Endothelial cell (in vitro differentiated cells): ENCODE data around the gene GID4. TPM values are rescaled to one million over a fixed set of nuclear protein-coding genes. Genes with fewer than 3 reads are reported as not detected.
A peak's percentile ranks its signal among the peaks of the same experiment; 100 is the strongest.

Source experiments
- DNase-seq: peaks from one replicate; pipeline ENCODE4 v3.0.0; 2021; ENCODE audit warnings: low spot score
- H3K27ac Mint-ChIP-seq: one replicate; pipeline ENCODE4 v1.8.0; 2021; ENCODE audit warnings: mixed read lengths, inconsistent platforms; ENCODE audit not compliant: unreplicated experiment
- H3K27me3 Mint-ChIP-seq: one replicate; pipeline ENCODE4 v1.8.0; 2021; ENCODE audit warnings: mild to moderate bottlenecking, moderate library complexity, mixed read lengths, inconsistent platforms; ENCODE audit not compliant: unreplicated experiment
- H3K36me3 Mint-ChIP-seq: one replicate; pipeline ENCODE4 v1.8.0; 2021; ENCODE audit warnings: mild to moderate bottlenecking, low read depth, mixed read lengths, inconsistent platforms; ENCODE audit not compliant: unreplicated experiment
- H3K4me1 Mint-ChIP-seq: one replicate; pipeline ENCODE4 v1.8.0; 2021; ENCODE audit warnings: mild to moderate bottlenecking, mixed read lengths, inconsistent platforms; ENCODE audit not compliant: unreplicated experiment
- H3K4me3 Mint-ChIP-seq: one replicate; pipeline ENCODE4 v1.8.0; 2021; ENCODE audit warnings: mild to moderate bottlenecking, mixed read lengths, inconsistent platforms; ENCODE audit not compliant: unreplicated experiment
- H3K9me3 Mint-ChIP-seq: one replicate; pipeline ENCODE4 v1.8.0; 2021; ENCODE audit warnings: mixed read lengths, inconsistent platforms; ENCODE audit not compliant: unreplicated experiment
- CTCF ChIP-seq: fragments of 200-600 bp; sonication (generic); IDR thresholded peaks from one replicate; pipeline ENCODE4 v1.5.0; 2021; ENCODE audit warnings: antibody characterized with exemption; ENCODE audit not compliant: unreplicated experiment
- total RNA-seq: library from RNA; stranded (reverse); fragmentation: NEBNext Ultra II Directional; extraction: Animal tissue kit (Norgen Biotek cat#: 25700); gene quantifications from one replicate; pipeline ENCODE4 v1.2.1, GENCODE V29; 2021; ENCODE audit not compliant: unreplicated experiment

Gene GID4
- total RNA-seq, 1 donor from 2014 or later = 15.5 TPM

- Mint-ChIP-seq H3K27me3 (peaks cover 2% of the 10 kb centered on the region), H3K4me3 (no peak overlapping the region), H3K4me1 (peaks cover 10% of the 10 kb centered on the region), H3K9me3 (no peaks in the 10 kb centered on the region), H3K27ac (no peak overlapping the region), H3K36me3 (no peaks in the 10 kb centered on the region)
- TF ChIP-seq CTCF = no peak
- DNase-seq = no peak
These were observed 17.8 kb upstream of the GID4 start for GRCh38 chr17:18021372-18021771.

GRCh38 chr17:18025241-18025944 lies 13.8 kb upstream of the GID4 start:
- no peak for TF ChIP-seq CTCF
- no peaks in the 10 kb centered on the region for H3K9me3 Mint-ChIP-seq
- H3K27me3 Mint-ChIP-seq = no peaks in the 10 kb centered on the region
- H3K27ac Mint-ChIP-seq = peak overlapping the region; percentile 64
- H3K4me3 Mint-ChIP-seq = no peak overlapping the region
- no peaks in the 10 kb centered on the region for H3K36me3 Mint-ChIP-seq
- peaks cover 3% of the 10 kb centered on the region for H3K4me1 Mint-ChIP-seq
- DNase-seq = no peak

GRCh38 chr17:18025945-18026776 lies 13.0 kb upstream of the GID4 start:
- DNase-seq = no peak
- Mint-ChIP-seq H3K27ac (no peak overlapping the region), H3K9me3 (no peaks in the 10 kb centered on the region), H3K4me1 (peaks cover 4% of the 10 kb centered on the region), H3K4me3 (no peak overlapping the region), H3K36me3 (no peaks in the 10 kb centered on the region), H3K27me3 (no peaks in the 10 kb centered on the region)
- no peak for TF ChIP-seq CTCF

- Mint-ChIP-seq H3K4me1 (peaks cover 12% of the 10 kb centered on the region), H3K36me3 (no peaks in the 10 kb centered on the region)
These were observed 11.9 kb upstream of the GID4 start for GRCh38 chr17:18027280-18027679.

More at GRCh38 chr17:18027280-18027679, 11.9 kb upstream of the GID4 start:
- no peak for TF ChIP-seq CTCF
- Mint-ChIP-seq H3K4me3 (no peak overlapping the region), H3K27me3 (no peaks in the 10 kb centered on the region), H3K9me3 (no peaks in the 10 kb centered on the region), H3K27ac (no peak overlapping the region)
- DNase-seq = no peak
